ENCODE data around the gene TTC39C. TPM values are rescaled to one million over a fixed set of nuclear protein-coding genes. Genes with fewer than 3 reads are reported as not detected.

TTC39C gene
- total and polyA plus RNA-seq, 4 donors, result 12.2 to 31.7 (median 18.3) TPM

DNA sequence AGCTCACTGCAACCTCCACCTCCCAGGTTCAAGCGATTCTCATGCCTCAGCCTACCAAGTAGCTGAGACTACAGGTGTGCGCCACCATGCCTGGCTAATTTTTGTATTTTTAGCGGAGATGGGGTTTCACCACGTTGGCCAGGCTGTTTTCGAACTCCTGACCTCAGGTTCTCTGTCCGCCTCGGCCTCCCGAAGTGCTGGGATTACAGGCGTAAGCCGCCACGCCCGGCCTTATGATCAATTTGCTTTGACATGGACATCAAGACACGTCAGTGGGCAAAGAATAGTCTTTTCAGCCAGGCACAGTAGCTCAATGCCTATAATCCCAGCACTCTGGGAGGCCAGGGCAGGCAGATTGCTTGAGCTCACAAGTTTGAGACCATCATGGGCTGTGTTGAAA lies 76.3 kb downstream of the TTC39C start:
- 98% methylated on average over 13 of the region's 13 CpGs for WGBS (ENCODE audit: insufficient coverage)
- peaks cover 3% of the 10 kb centered on the region for H3K4me1 ChIP-seq (ENCODE audit: control insufficient read depth, insufficient read depth, low read length)

DNA sequence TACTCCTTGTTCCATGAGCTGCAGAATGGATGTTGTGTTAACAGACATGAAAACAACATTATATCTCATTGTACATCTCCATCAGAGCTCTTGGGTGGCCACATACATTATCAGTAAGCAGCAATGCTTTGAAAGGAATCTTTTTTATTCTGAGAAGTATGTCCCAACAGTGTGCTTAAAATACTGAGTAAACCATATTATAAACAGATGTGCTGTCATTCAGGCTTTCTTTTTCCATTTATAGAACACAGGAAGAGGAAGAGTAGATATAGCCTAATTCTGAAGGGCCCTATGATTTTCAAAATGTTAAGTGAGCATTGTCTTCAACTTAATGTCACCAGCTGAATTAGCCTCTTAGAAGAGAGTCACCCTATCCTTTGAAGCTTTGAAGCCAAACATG lies 80.0 kb downstream of the TTC39C start:
- Histone ChIP-seq H3K4me3 (ENCODE audit: low read depth, low read length) (no peak overlapping the region), H3K4me1 (ENCODE audit: control insufficient read depth, insufficient read depth, low read length) (no peaks in the 10 kb centered on the region), H3K27me3 (ENCODE audit: control insufficient read depth, insufficient read depth, low read length) (no peaks in the 10 kb centered on the region), H3K27ac (ENCODE audit: low read depth, low read length) (no peak overlapping the region), H3K36me3 (ENCODE audit: control insufficient read depth, insufficient read depth, low read length) (no peaks in the 10 kb centered on the region), H3K9me3 (ENCODE audit: control insufficient read depth, insufficient read depth, low read length) (no peaks in the 10 kb centered on the region)
- no peak for DNase-seq (ENCODE audit: low read depth in 4 of 6, low spot score in 6 of 6)

More for the DNA sequence above, 76.3 kb downstream of the TTC39C start:
- H3K27me3 ChIP-seq (ENCODE audit: control insufficient read depth, insufficient read depth, low read length), result no peaks in the 10 kb centered on the region
- DNase-seq (ENCODE audit: low read depth in 4 of 6, low spot score in 6 of 6), result no peak
- no peaks in the 10 kb centered on the region for H3K36me3 ChIP-seq (ENCODE audit: control insufficient read depth, insufficient read depth, low read length)
- no peak overlapping the region for H3K27ac ChIP-seq (ENCODE audit: low read depth, low read length)
- no peak overlapping the region for H3K4me3 ChIP-seq (ENCODE audit: low read depth, low read length)
- no peaks in the 10 kb centered on the region for H3K9me3 ChIP-seq (ENCODE audit: control insufficient read depth, insufficient read depth, low read length)

DNA sequence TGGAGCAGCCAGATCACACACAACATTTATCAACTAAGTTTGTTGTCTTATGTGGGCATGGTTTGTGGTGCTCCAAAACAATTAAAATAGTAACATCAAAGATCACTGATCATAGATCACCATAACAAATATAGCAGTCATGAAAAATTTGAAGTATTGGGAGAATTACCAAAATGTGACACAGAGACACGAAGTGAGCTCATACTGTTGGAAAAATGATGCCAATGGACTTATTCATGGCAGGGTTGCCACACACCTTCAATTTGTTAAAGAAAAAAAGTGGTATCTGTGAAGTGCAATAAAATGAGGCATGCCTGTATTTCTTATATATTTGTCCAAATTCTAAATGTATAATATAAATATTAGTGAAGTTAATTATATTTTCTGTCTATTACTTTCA lies 81.4 kb downstream of the TTC39C start:
- no peak overlapping the region for H3K4me3 ChIP-seq (ENCODE audit: low read depth, low read length)
- no peak for DNase-seq (ENCODE audit: low read depth in 4 of 6, low spot score in 6 of 6)
- WGBS (ENCODE audit: insufficient coverage), result no CpG with 5 or more reads among the region's 1 CpG

DNA sequence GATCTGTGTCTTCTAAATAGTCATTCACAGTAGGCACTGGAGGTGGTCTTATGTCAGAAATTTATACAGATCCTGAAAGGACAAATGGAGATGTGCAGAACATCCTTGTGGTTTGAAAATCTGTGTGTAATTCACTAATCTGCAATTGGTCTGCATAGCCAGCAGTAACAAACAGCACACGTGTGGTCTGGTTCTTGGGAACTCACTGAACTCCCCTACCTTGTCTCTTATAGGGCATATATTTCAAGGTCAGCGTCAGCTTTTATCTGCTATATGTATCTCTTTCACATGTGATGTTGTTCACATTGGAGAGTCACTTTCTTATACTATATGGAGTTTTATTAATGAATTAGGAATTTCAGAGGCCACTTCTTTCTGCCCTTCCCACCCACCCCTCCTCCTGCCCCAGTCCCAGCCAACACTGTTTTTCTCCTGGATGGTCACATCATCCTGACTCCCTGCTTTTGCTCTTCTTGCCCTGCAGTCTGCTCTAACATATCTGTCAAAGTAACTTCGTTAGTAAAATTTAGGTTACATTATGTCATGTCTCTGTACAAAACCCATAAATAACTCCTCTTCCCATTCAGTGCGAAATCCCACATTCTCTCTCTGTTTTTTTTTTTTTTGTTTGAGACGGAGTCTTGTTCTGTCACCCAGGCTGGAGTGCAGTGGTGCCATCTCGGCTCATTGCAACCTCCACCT lies 88.9 kb downstream of the TTC39C start:
- H3K27ac ChIP-seq (ENCODE audit: low read depth, low read length), result no peak overlapping the region
- H3K4me1 ChIP-seq (ENCODE audit: control insufficient read depth, insufficient read depth, low read length), result peaks cover 2% of the 10 kb centered on the region
- no peaks in the 10 kb centered on the region for H3K27me3 ChIP-seq (ENCODE audit: control insufficient read depth, insufficient read depth, low read length)
- 60% methylated on average over 1 of the region's 6 CpGs for WGBS (ENCODE audit: insufficient coverage)
- H3K36me3 ChIP-seq (ENCODE audit: control insufficient read depth, insufficient read depth, low read length), result peaks cover 4% of the 10 kb centered on the region
- H3K9me3 ChIP-seq (ENCODE audit: control insufficient read depth, insufficient read depth, low read length), result no peaks in the 10 kb centered on the region
- no peak overlapping the region for H3K4me3 ChIP-seq (ENCODE audit: low read depth, low read length)
- no peak for DNase-seq (ENCODE audit: low read depth in 4 of 6, low spot score in 6 of 6)

More for the DNA sequence above, 81.4 kb downstream of the TTC39C start:
- Histone ChIP-seq H3K36me3 (ENCODE audit: control insufficient read depth, insufficient read depth, low read length) (no peaks in the 10 kb centered on the region), H3K27ac (ENCODE audit: low read depth, low read length) (no peak overlapping the region), H3K9me3 (ENCODE audit: control insufficient read depth, insufficient read depth, low read length) (no peaks in the 10 kb centered on the region), H3K27me3 (ENCODE audit: control insufficient read depth, insufficient read depth, low read length) (no peaks in the 10 kb centered on the region), H3K4me1 (ENCODE audit: control insufficient read depth, insufficient read depth, low read length) (no peaks in the 10 kb centered on the region)

DNA sequence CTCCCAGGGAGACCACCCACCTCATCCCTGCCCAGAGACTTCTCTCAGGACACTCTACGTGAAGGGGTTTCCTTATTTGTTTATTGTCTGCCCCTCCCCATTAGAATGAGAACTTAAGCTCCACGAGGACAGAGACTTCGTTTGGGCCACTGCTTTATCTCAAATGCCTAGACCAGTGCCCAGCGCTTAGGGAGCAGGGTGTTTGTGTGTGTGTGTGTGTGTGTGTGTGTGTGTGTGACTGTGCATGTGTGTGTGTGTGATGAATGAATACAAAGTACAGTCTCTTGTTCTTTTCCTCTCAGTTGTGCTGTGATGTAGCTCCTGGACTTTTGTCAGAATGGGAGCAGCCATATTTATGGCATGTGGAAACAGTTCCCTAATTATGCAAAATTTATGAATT lies 89.9 kb downstream of the TTC39C start:
- Histone ChIP-seq H3K4me3 (ENCODE audit: low read depth, low read length) (no peak overlapping the region), H3K9me3 (ENCODE audit: control insufficient read depth, insufficient read depth, low read length) (no peaks in the 10 kb centered on the region), H3K27ac (ENCODE audit: low read depth, low read length) (no peak overlapping the region), H3K27me3 (ENCODE audit: control insufficient read depth, insufficient read depth, low read length) (no peaks in the 10 kb centered on the region), H3K4me1 (ENCODE audit: control insufficient read depth, insufficient read depth, low read length) (peaks cover 2% of the 10 kb centered on the region), H3K36me3 (ENCODE audit: control insufficient read depth, insufficient read depth, low read length) (peaks cover 4% of the 10 kb centered on the region)
- WGBS (ENCODE audit: insufficient coverage), result no CpG with 5 or more reads among the region's 4 CpGs
- DNase-seq (ENCODE audit: low read depth in 4 of 6, low spot score in 6 of 6), result no peak

DNA sequence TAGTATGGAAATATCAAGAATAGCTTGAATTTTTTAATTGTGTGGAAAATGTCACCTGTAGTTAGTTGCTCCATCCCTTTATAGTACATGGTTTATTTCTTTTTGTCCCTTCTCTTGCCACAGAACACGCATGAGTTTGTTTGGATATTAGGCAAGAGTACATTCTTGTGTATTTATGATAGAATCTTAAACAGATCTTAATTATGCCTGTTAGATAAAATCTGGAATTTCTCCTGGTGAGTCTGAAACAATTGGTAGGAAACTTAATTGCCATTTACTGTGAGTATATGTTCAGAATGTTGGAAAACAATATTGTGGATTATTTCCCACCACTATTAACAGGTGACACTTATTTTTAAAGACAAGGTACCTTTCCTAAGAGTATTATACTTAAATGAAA lies 94.1 kb downstream of the TTC39C start:
- no peaks in the 10 kb centered on the region for H3K9me3 ChIP-seq (ENCODE audit: control insufficient read depth, insufficient read depth, low read length)
- H3K27me3 ChIP-seq (ENCODE audit: control insufficient read depth, insufficient read depth, low read length), result no peaks in the 10 kb centered on the region
- no CpG with 5 or more reads among the region's 1 CpG for WGBS (ENCODE audit: insufficient coverage)
- no peak overlapping the region for H3K4me3 ChIP-seq (ENCODE audit: low read depth, low read length)
- no peaks in the 10 kb centered on the region for H3K4me1 ChIP-seq (ENCODE audit: control insufficient read depth, insufficient read depth, low read length)
- H3K36me3 ChIP-seq (ENCODE audit: control insufficient read depth, insufficient read depth, low read length), result no peaks in the 10 kb centered on the region
- no peak for DNase-seq (ENCODE audit: low read depth in 4 of 6, low spot score in 6 of 6)
- H3K27ac ChIP-seq (ENCODE audit: low read depth, low read length), result no peak overlapping the region

DNA sequence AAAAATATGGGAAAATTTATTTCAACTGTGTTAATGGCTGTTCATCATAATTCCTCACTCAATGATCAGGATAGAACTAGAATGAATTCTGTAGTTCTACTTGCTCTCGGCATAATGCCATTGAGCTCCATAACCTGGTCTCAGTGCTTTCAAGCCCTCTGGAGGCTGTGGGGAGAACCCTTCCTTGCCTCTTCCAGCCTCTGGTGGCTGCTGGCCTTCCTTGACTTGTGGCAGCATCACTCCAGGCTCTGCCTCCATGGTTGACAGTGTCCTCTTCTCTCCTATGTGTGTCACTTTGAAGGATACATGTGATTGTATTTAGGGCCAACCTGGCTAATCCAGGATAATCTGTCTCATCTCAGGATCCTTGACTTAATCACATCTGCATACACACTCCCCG lies 97.4 kb downstream of the TTC39C start:
- Histone ChIP-seq H3K27me3 (ENCODE audit: control insufficient read depth, insufficient read depth, low read length) (no peaks in the 10 kb centered on the region), H3K9me3 (ENCODE audit: control insufficient read depth, insufficient read depth, low read length) (no peaks in the 10 kb centered on the region), H3K27ac (ENCODE audit: low read depth, low read length) (no peak overlapping the region), H3K4me1 (ENCODE audit: control insufficient read depth, insufficient read depth, low read length) (no peaks in the 10 kb centered on the region), H3K36me3 (ENCODE audit: control insufficient read depth, insufficient read depth, low read length) (no peaks in the 10 kb centered on the region), H3K4me3 (ENCODE audit: low read depth, low read length) (no peak overlapping the region)
- DNase-seq (ENCODE audit: low read depth in 4 of 6, low spot score in 6 of 6), result no peak
- 100% methylated on average over 2 of the region's 2 CpGs for WGBS (ENCODE audit: insufficient coverage)

DNA sequence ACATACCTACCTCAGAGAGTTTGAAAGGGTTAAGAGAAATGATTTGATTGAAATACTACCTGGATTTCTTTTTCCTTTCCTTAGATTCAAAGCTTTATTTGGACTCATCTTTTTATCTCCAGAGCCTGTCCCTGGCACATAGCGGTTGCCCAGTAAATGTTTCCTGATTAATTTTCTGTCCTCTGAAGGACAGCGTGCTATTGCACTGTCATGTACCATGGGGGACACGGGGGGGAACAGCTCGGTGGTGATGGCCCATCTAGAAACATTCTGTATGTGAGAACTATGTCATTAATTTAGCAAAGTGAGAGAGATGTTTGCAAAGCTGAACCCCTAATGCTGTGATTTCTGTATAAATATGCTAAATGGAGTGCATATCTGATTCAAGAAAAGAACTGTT lies 97.9 kb downstream of the TTC39C start:
- H3K27ac ChIP-seq (ENCODE audit: low read depth, low read length), result no peak overlapping the region

DNA sequence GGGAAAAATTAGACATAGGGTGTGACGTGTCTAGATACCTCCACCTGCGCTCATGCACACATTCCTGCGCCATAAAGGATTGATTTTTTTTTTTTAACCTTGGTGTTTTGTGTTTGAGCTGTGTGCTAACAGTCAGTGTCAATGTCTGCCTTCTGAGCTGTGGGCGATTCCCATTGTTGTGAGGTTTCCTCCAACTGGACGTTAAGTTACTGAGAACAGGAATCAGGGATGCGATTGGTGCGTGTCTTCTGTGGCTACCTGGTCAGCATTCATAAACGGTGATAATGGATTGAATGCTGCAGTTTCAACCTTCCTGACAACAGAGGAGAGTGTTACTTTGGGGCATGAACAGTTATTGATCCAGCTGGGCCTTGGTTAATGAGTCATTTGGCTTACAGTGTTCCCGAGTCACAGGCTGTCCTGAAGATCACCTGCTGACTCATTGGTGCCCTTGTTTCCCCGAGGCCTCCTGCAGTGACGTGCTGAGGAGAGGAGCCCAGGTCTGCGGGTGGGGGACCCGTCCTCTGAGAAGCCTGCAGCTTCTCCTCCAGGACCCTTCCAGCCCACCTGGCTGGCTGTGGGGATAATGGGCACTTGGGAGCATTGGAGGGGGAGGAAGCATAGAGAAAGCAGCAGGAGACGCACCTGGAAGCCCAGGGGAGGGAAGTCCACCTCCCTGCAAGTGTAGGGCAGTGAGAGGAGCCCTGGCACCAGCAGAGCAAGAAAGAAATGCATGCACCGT lies 98.5 kb downstream of the TTC39C start:
- Histone ChIP-seq H3K27ac (ENCODE audit: low read depth, low read length) (no peak overlapping the region), H3K4me3 (ENCODE audit: low read depth, low read length) (no peak overlapping the region), H3K27me3 (ENCODE audit: control insufficient read depth, insufficient read depth, low read length) (no peaks in the 10 kb centered on the region), H3K4me1 (ENCODE audit: control insufficient read depth, insufficient read depth, low read length) (no peaks in the 10 kb centered on the region), H3K36me3 (ENCODE audit: control insufficient read depth, insufficient read depth, low read length) (no peaks in the 10 kb centered on the region), H3K9me3 (ENCODE audit: control insufficient read depth, insufficient read depth, low read length) (no peaks in the 10 kb centered on the region)
- peak in 1 of 6 donors; percentile 26 for DNase-seq (ENCODE audit: low read depth in 4 of 6, low spot score in 6 of 6)
- 81% methylated on average over 12 of the region's 15 CpGs for WGBS (ENCODE audit: insufficient coverage)

More for the DNA sequence above, 97.9 kb downstream of the TTC39C start:
- Histone ChIP-seq H3K4me1 (ENCODE audit: control insufficient read depth, insufficient read depth, low read length) (no peaks in the 10 kb centered on the region), H3K36me3 (ENCODE audit: control insufficient read depth, insufficient read depth, low read length) (no peaks in the 10 kb centered on the region), H3K27me3 (ENCODE audit: control insufficient read depth, insufficient read depth, low read length) (no peaks in the 10 kb centered on the region), H3K9me3 (ENCODE audit: control insufficient read depth, insufficient read depth, low read length) (no peaks in the 10 kb centered on the region), H3K4me3 (ENCODE audit: low read depth, low read length) (no peak overlapping the region)
- WGBS (ENCODE audit: insufficient coverage), result 88% methylated on average over 2 of the region's 4 CpGs
- no peak for DNase-seq (ENCODE audit: low read depth in 4 of 6, low spot score in 6 of 6)

Measured in spinal cord (tissue), 10 donors.